Measurements from ENCODE around the gene ATXN1L.
"Not testable (repeated sequence)": the region's sequence is repeated elsewhere in the genome, so short reads cannot be mapped to it uniquely, and the experiment has no call there.

Gene ATXN1L

DNA sequence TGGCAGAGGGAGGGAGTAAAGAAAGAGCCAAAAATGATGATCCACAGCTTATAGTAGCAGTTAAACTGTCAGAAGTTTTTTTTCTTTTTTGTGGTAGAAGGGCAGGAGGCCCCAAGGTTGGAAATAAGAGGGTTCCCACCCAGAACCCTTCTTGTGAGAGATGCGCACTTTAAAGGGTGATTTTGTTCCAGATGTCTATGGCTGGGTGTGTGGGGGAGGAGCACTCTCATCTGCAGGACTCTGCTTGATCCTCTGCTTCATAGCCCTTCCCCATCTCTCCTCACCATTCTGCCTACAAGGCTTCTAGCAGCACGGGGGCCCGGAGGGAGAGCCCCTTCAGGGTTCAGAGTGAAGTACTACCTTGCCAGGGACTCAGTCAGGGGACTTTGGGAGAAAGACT lies 6.4 kb downstream of the ATXN1L start:
- no peak for DNase-seq (ENCODE audit: low read depth in 2 of 2)

DNA sequence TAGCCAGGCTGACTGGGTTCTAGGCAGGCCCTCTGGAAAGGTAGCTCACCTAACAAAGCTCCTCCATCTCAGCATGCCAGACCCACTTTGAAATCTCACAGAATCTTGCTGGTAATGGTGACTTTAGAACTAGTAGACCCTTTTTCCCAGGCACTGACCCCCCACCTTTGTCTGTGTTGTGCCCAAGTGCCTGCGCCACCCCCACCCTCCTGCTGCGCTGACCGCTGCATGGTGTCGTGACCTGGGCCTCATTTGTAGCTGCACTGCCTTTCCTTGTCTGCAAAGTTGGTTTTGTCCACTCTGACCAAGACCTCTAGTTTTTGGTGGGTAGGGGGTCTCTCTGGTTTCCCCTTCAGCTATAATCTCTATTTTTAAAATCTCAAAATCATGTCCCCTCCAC lies 6.8 kb downstream of the ATXN1L start:
- no peak for DNase-seq (ENCODE audit: low read depth in 2 of 2)

DNA sequence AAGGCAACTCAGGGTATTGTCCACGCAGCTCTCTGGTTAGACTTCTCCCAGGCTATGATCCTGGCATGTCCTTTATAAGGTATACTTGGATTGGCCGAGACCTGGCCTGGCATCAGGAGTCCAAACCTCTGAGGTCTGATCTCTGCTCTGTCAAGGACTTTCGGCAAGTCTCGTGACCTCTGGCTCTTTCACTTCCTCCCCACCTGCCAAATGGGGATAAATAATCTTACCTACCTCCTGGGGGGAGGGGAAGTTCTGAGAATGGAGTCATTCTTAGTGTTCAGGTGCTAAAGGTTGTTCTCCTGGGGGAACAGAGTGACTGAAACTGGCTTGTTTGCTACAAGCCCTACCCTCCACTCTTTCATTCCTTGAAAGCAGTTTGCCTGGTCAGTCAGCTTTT lies 7.6 kb downstream of the ATXN1L start:
- DNase-seq (ENCODE audit: low read depth in 2 of 2): no peak

- DNase-seq (ENCODE audit: low read depth in 2 of 2): no peak
Observed at GRCh38 chr16:71854369-71854948, 8.7 kb downstream of the ATXN1L start.

DNA sequence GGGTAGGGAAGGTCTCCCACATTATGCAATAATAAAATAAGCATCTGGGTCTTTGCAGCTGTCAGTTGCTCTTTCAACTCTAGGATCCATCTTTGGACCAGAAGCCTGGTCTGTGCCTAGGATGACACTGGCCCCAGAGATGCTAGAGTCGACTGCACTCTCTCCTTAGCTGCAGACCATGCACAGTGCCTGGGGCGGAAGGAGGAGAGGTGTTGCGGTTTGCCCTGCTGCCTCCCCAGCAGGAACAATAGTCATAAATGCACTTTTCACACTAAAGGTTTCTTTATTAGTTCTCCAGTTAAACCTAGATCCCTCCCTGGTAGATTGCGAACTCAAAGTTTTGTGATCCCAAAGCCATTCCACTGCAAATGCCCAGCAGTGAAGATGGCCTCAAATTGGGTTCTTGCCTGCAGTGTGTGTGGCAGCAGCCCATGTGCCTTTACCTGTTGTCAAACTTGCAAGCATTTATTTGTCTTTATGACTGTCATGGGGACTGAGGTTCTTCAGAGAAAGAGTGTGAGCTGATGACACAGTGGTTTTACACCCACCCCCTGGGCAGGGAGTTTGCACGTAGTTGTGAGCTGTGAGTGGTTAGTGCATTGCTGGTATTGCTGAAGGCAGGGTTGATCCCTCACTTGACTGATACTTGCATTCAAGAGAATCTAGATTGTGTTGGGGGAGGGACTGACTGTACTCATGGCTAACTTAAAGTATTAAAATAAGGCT lies 10.3 kb downstream of the ATXN1L start:
- no peak for DNase-seq (ENCODE audit: low read depth in 2 of 2)

GRCh38 chr16:71859762-71860521 lies 14.2 kb downstream of the ATXN1L start:
- no peak for DNase-seq (ENCODE audit: low read depth in 2 of 2)

- DNase-seq (ENCODE audit: low read depth in 2 of 2): no peak
Observed at GRCh38 chr16:71863995-71864394, 18.2 kb downstream of the ATXN1L start.

- DNase-seq (ENCODE audit: low read depth in 2 of 2): no peak
Observed at GRCh38 chr16:71865173-71865863, 19.5 kb downstream of the ATXN1L start.

DNA sequence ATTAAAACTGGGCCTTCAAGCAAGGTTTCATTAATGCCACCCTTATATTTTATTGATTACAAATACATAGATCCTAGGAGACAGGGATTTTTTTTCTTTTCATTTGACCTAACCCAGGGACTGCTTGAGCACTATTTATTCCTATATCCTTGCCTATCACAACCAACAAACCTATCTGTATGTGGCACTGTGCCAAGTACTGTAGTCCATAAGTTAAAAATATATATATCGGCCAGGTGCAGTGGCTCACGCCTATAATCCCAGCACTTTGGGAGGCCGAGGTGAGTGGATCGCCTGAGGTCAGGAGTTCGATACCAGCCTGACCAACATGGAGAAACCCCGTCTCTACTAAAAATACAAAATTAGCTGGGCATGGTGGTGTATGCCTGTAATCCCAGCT lies 21.4 kb downstream of the ATXN1L start:
- not testable (repeated sequence) for DNase-seq (ENCODE audit: low read depth in 2 of 2)

GRCh38 chr16:71867939-71868338 lies 22.2 kb downstream of the ATXN1L start:
- DNase-seq (ENCODE audit: low read depth in 2 of 2): no peak

DNA sequence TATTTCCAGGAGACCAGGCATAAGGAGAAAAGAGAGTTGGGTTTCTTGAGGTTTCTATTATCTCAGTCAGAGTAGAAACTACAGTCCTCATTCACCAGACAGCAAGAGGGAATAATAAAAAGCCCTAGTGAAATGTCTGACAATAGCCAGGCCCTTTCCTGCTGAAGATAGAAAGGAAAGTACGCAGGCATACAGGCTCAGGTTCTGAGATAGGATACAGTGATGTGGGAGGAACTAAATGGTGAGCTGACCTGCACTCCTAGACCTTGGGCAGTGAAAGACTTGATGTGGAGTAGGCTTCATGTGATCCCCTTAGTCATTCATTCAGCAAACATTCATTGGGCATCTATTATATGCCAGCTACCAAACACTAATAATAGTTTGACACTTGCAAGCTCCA lies 23.3 kb downstream of the ATXN1L start:
- DNase-seq (ENCODE audit: low read depth in 2 of 2): no peak

DNA sequence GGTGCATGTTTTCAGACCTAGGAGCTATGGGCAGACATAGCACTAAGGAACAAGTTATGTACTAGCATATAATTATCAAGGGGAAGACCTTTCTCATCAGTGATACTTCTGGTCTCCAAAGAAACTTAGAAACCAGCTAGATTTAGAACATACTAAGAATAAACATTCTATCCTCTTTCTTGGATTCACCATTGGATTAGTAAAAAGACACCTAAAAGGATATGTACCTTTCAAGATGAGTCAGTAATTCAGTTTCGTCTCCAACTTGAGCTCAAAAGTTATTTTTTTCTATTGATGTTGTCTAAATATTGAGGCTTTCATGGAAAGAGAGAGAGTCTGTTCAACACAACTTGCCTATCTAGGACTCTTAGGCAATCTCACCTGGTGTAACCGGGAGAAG lies 25.0 kb downstream of the ATXN1L start:
- DNase-seq (ENCODE audit: low read depth in 2 of 2): no peak

DNA sequence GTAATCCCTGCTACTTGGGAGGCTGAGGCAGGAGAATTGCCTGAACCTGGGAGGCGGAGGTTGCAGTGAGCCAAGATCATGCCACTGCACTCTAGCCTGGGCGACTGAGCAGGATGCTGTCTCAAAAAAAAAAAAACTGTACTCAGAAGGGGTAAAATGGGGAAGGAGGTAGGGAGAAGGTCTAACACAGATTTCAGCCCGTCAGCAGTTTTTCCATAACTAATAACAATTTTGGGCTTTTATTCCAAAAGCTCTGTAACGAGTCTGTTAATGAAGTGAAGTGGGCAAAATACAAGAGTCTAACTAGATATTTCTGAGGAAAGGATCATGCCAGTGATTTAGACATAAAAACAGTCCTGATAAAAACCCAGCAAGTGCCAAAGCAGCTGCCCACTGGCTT lies 27.4 kb downstream of the ATXN1L start:
- no peak for DNase-seq (ENCODE audit: low read depth in 2 of 2)

DNA sequence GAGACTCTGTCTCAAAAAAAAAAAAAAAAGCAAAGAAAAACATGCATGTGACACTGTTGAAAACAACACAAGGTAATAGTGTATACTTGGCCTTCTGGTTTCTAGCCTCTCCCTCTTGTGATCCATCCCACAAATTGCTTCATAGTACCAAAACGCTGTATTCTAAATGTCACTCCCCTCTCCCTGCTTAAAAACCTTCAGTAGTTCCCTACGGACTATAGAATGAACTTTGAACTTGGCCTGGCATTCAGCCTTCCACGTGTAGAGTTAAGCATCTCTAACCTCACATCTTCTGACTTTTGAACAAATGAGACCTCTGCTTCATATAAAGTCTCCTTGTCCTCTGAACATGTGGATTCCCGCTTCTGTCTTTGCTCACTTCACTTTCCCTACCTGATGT lies 33.1 kb downstream of the ATXN1L start:
- no peak for DNase-seq (ENCODE audit: low read depth in 2 of 2)

GRCh38 chr16:71880176-71880575 lies 34.4 kb downstream of the ATXN1L start:
- no peak for DNase-seq (ENCODE audit: low read depth in 2 of 2)

- DNase-seq (ENCODE audit: low read depth in 2 of 2): peak in 1 of 2 donors; percentile 53
Observed at GRCh38 chr16:71882505-71883167, 36.9 kb downstream of the ATXN1L start.

DNA sequence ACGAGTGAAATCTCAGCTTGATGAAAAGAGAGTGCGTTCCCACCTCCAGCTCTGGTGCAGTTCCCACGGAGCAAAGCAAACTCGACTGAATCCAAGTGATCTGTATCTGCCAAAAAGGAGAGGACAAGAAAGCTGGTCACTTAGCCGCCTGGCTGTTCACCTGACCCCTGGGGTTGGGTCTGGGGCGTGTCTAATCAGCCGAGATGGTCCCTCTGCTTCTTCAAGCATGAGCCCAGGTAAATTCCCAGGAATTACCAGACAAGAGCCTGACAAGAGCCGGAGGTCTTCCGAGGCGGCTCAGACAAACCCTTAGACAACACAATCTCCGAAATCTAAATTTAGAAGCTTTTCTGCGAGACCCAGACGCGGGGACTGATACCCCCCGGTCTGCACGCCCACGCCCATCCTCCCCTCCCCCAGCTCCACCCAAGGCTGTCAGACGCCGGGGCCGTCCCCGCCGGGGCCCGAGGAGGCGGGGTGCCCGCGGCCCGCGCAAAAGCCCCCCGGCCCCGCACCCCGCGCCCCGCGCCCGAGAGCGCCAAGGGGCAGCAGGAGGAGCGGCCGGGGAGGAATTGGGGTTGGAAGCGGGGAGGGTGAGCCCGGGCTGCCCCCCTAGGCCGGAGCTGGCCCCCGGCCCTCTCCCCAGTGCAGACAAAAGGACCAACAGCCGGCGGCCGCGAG lies 37.5 kb downstream of the ATXN1L start:
- DNase-seq (ENCODE audit: low read depth in 2 of 2): no peak

- DNase-seq (ENCODE audit: low read depth in 2 of 2): peak in 1 of 2 donors; percentile 37
Observed at GRCh38 chr16:71883849-71884638, 38.3 kb downstream of the ATXN1L start, which contains the start of gene ZNF821. ZNF821 (minus strand) TSS chr16:71884182; CDS start chr16:71879946, 4,236 bp downstream.

GRCh38 chr16:71885261-71885650 lies 39.5 kb downstream of the ATXN1L start:
- no peak for DNase-seq (ENCODE audit: low read depth in 2 of 2)

DNA sequence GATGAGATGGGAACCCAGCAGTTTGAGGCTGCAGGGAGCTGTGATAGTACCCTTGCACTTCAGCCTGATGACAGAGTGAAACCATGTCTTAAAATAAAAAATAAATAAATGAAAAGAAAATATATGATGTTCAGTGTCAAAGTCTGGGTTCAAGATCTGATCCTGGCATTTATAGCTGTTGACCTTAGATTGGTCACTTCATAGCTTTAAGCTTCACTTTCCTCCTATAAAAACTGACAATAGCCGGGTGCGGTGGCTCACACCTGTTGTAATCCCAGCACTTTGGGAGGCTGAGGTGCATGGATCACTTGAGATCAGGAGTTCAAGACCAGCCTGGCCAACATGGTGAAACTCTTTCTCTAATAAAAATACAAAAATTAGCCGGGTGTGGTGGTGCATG lies 43.4 kb downstream of the ATXN1L start:
- no peak for DNase-seq (ENCODE audit: low read depth in 2 of 2)
